Stimulated activated CD4-positive, alpha-beta T cell treated with anti-CD3 and anti-CD28 coated beads, Interleukin-15, amount 100 ng/mL, for 1 hour (primary cell): ENCODE results near the gene JDP2.
"Not testable (repeated sequence)": the region's sequence is repeated elsewhere in the genome, so short reads cannot be mapped to it uniquely, and the experiment has no call there.

Source experiments
- DNase-seq, 2 donors: peaks; one replicate each; pipeline ENCODE4 v3.0.0-alpha.2; 2020; ENCODE audit warnings: low read depth in 1 of 2, low spot score in 1 of 2

The JDP2 gene

GRCh38 chr14:75427482-75428229, at the start of gene JDP2:
TSS of gene JDP2 (plus strand) at chr14:75428022. CDS start at chr14:75437921, 9,899 bp downstream.
- DNase-seq = peak; percentile 4 to 22

GRCh38 chr14:75379246-75379929, 48.4 kb upstream of the JDP2 start:
- DNase-seq = no peak

GRCh38 chr14:75379930-75380270, 47.9 kb upstream of the JDP2 start:
- no peak for DNase-seq

DNA sequence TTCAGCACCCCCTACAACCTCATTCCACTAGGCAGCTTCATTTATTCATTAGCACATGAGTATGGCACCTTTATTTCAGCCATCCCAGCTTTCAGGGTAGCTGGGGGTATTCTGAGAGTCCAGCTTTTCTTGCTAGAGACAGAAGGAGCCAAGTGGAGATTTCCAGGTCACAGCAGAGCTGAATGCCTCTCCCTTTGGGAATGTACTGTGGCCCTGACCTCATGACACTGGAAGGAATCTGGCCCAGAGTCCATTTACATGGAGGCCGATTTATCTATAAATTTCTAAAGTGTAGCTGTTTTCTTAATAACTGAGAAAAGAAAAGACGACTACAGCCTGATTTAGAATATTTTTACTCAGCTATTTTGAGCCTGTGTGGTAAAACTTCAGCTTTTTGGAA, 47.2 kb upstream of the JDP2 start:
- no peak for DNase-seq

- no peak for DNase-seq
Measured at GRCh38 chr14:75381642-75382041, 46.2 kb upstream of the JDP2 start.

DNA sequence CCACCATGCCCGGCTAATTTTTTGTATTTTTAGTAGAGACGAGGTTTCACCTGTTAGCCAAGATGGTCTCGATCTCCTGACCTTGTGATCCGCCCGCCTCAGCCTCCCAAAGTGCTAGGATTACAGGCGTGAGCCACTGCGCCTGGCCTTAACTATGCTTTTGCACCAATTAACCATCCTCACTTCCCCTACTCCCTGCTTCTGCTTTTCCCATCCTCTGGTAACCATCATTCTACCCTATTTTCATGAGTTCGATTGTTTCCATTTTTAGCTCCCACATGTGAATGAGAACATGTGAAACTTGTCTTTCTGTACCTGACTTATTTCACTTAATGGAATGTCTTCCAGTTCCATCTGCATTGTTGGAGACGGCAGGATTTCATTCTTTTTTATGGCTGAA, 44.6 kb upstream of the JDP2 start:
- DNase-seq = not testable (repeated sequence)

GRCh38 chr14:75383721-75384120, 44.1 kb upstream of the JDP2 start:
- no peak for DNase-seq

DNA sequence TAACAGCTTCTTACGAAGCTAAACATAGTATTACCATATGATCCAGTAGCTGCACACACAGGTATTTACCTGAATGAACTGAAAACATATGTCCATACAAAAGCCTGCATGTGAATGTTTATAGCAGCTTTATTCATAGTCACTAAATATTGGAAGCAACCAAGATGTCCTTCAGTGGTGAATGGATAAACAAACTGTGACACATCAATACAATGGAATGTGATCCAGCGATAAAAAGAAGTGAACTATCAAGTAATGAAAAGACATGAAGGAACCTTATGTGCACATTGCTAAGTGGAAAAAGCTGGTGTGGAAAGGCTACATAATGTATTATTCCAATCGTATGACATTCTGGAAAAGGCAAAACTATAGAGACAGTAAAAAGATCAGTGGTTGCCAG, 38.1 kb upstream of the JDP2 start:
- no peak for DNase-seq

GRCh38 chr14:75390183-75390582, 37.6 kb upstream of the JDP2 start:
- no peak for DNase-seq

DNA sequence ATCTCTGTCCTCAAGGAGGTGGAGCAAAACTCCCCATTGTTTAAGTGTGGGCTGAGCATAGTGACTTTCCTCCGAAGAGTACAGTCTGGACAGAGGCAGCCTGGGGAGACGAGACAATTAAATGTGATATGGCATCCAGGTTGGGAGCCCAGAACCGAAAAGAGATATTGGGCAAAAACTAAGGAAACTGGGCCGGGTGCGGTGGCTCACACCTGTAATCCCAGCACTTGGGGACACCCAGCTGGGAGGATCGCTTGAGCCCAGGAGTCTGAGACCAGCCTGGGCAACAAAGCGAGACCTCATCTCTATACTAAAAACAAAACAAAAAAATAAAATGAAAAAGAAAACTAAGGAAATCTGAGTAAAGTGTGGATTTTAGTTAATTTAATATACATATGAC, 35.9 kb upstream of the JDP2 start:
- DNase-seq = no peak

DNA sequence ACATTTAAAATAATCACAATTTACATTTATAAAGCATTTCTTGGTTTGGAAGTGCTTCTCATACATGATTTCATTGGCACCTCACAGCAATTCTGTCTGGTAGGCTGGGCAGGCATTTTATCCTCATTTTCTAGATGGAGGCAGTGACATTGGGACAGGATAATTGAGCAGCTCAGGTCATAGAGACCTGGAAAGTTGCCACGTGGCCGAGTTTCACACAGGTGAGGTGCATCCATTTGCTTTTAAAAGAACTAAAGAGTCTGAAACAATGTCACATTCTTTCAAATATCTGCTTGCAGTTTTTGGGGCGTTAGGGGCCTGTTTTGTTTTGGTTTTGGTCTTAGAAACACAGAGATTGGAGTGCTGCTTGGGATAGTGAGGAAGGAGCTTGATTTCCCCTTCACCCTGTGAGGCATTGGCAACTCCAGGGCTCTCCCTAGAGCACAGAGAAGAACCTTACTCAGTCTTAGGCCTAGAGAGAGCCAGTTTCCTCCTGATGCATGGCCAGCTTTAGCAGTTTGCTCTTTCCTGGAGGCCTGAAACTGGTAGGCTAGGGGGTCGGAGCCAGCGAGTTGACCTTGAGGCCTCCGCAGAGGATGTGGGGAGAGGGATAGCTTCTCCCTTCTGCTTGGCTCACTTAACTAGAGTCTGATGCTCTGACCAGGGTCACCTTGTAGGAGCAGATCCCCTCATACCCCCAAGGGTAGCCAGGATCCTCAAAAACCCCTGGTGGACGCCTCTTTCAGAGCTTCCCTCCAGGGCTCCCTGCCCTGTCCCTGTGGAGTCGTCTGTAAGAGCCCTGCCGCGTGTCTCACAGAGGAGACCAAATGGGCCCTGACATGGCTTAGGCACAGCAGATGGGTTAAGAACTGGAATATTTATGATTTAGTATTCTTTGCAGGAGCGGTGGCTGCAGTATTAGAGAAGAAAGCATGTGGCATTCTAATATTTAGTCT, 34.9 kb upstream of the JDP2 start:
- no peak for DNase-seq

GRCh38 chr14:75393794-75394193, 34.0 kb upstream of the JDP2 start:
- DNase-seq = no peak

GRCh38 chr14:75395862-75396261, 32.0 kb upstream of the JDP2 start:
- DNase-seq = no peak

DNA sequence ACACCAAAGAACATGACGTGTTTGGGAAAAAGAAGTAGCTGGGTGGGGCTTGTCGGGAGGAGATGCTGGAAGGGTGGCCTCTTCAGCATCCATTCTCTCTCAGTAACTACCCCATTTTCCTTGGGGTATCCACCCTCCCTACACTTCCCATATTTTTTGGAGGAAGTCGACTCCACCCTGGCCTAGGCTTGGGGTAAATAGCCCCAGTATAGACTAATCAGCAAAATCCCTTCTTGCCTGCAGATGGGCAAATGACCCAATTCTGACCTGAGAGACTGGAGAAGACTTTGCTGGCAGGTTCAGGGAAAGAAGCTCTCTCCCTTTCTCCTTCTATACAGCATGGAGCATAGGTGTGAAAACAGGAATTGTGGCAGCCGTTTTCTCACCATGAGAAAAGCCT, 28.5 kb upstream of the JDP2 start:
- DNase-seq = no peak

- no peak for DNase-seq
Measured at GRCh38 chr14:75399843-75400775, 27.7 kb upstream of the JDP2 start.

GRCh38 chr14:75401361-75401760, 26.5 kb upstream of the JDP2 start:
- no peak for DNase-seq

DNA sequence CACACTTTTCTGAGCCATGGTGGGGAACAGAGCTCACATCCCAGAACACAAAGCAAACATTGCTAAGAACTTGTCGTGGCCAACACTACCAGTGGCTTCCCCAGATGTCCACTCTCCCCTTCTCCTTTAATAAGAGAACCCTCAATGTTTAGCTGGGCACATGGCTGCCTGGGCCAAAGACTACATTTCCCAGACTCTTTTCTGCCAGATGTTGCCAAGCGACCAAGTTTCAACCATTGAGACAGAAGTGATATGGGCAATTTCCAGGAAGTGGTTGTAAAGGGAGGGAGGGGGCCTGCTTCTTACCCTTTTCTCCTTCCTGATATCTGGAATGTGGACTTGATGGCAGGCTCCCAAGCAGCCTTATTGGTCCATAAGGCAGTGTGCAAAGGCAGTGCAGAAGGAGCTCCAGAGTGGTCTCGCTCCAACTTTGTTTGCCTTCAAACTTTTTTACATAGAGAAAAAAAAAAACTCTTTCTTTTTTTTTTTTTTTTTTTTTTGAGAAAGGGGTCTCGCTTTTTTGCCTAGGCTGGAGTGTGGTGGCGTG, 24.9 kb upstream of the JDP2 start:
- no peak for DNase-seq

DNA sequence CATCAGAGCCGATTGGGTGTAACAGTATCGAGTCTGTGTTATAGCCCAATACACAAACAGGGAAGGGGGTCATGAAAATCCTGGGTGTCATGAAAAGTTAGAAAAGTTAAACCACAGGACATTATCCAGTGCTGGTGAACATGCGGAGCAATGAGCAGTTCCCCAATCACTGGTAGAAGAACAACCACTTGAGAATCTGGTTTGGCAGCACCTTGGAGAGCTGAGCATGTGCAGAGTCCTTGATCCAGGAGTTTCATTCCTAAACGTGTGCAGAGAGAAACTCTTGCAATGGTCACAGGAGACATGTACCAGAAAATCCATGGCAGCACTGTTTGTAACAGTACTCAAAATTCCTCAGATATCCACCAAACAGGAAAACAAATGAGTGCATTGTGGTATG, 23.0 kb upstream of the JDP2 start:
- DNase-seq = no peak

DNA sequence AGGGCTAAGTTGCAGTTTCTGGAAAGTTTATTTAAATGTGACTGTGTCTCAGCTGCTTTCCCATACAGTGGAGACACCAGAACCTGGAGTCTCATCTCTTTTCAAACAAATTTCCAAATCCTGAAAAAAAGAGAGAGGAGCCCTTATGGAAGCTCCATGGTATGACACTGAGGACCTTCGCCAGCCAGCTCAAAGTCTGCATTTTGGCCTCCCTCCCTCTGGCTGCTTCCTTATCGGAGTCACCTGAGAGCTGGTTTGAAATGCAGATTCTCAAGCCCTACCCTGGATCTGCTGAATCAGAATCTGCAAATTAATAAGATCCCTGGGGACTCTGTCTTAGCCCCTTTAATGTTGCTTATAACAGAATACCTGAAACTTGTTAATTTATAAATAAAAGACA, 21.7 kb upstream of the JDP2 start:
- DNase-seq = no peak

- DNase-seq = no peak
Measured at GRCh38 chr14:75406856-75407255, 21.0 kb upstream of the JDP2 start.
